Amniotic stem cell (primary cell): ENCODE data around the gene BTNL8.
"Not testable (repeated sequence)": the region's sequence is repeated elsewhere in the genome, so short reads cannot be mapped to it uniquely, and the experiment has no call there.

Source experiments
- DNase-seq: peaks from one replicate; lab custom pipeline; 2025; lab: John Stamatoyannopoulos, UW

Gene BTNL8

GRCh38 chr5:180874804-180875582 lies 24.0 kb upstream of the BTNL8 start:
- no peak for DNase-seq

- no peak for DNase-seq
Observed at GRCh38 chr5:180875860-180876426, 23.0 kb upstream of the BTNL8 start.

DNA sequence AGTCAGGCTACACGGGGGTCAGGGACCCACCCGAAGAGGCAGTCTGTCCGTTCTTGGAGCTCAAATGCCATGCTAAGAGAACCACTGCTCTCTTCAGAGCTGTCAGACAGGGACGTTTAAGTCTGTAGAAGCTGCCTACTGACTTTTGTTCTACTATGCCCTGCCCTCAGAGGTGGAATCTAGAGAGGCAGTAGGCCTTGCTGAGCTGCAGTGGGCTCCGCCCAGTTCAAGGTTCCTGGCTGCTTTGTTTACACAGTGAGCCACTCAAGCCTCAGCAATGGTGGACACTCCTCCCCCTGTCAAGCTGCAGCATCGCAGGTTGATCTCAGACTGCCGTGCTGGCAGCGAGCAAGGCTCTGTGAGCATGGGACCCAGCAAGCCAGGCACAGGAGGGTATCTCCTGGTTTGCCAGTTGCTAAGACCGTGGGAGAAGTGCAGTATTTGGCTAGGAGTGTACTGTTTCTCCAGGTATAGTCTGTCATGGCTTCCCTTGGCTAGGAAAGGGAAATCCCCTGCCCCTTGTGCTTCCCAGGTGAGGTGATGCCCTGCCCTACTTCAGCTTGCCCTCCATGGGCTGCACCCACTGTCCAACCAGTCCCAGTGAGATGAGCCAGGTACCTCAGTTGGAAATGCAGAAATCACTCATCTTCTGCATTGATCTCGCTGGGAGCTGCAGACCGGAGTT lies 13.0 kb upstream of the BTNL8 start:
- DNase-seq: not testable (repeated sequence)

DNA sequence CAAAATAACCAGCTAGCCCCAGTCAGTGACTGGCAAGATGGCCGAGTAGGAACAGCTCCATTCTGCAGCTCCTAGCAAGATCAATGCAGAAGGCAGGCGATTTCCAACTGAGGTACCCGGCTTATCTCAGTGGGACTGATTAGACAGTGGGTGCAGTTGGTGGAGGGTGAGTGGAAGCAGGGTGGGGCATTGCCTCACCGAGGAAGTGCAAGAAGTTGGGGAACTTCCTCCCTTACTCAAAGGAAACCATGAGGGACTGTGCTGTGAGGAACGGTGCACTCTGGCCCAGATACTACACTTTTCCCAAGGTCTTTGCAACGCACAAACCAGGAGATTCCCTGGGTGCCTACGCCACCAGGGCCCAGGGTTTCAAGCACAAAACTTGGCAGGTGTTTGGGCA lies 9.6 kb upstream of the BTNL8 start:
- no peak for DNase-seq

- DNase-seq: not testable (repeated sequence)
Observed at GRCh38 chr5:180895330-180895729, 3.6 kb upstream of the BTNL8 start.

DNA sequence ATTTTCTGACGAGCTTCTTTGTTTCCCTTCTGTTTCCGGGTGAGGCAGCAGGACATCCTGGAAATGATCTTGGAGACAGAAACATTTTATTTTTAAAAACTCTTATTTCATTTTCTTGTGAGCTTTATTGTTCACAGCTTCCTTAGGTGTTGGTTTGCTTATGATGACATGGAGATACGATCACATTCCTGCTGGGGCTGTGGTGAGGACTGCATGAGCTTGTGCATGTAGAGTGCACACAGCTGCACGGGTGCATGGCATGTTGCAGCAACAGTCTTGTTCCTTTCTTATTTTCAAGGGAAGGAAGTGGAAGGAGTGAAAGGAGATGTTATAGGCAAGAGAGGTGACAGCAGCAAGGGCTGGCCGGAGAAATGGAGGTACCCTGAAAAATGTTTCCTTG lies 1.2 kb downstream of the BTNL8 start:
- no peak for DNase-seq

DNA sequence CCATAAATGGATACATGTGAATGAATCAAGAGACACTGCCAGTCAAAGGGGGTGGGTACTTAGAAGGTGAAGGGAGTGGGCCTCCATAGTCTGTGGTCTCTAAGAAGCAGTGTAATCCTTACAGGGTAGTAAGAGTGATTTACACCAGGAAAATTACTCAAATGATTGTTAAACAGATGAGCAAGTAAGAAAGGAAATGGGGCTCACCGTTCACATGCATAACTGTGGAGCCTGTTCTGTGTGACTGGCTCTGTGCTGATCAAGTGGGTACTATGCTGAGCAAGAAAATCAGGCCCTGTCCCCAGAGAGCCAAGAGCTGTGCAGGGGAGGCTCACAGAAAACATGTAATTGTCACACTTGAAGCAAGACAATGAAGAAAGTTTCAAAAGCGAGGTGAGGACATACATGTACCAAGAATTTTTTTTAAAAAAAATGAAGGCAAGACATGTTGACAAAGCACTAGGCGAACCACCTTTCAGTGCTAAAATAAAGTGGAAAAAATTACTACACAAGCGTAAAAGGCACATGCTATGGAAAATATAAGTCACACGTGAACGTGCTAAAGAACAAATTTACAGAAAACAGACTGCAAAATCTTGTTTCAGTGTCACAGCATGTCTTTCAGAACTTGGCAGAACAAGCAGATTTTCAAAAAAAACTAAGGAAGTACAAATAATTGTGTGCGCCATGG lies 2.5 kb downstream of the BTNL8 start:
- DNase-seq: no peak

DNA sequence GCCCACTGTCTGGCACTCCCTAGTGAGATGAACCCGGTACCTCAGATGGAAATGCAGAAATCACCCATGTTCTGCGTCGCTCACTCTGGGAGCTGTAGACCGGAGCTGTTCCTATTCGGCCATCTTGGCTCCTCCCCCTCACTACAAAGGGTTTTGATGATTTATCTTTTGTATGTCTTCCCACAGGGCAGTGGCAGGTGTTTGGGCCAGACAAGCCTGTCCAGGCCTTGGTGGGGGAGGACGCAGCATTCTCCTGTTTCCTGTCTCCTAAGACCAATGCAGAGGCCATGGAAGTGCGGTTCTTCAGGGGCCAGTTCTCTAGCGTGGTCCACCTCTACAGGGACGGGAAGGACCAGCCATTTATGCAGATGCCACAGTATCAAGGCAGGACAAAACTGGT lies 9.4 kb downstream of the BTNL8 start:
- no peak for DNase-seq

- no peak for DNase-seq
Observed at GRCh38 chr5:180908998-180909731, 10.2 kb downstream of the BTNL8 start.

DNA sequence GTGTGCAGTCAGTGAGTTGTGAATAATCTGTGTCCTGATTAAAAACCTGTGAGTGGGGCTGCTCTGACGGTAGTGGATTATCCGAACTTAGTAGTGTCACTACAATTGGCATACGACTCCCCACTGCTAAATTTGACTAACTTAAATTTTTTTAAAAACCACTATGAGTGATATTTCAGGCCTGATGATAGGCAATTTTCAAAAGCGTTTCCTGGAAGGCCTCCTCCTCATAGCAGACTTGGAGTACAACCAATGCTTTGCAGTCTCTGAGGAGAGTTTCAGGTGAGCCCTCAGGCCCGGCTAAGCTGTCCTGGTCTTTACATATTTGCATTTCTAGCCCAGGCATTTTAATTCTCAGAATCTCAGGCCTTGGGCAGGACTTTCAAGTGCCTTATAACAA lies 10.8 kb downstream of the BTNL8 start:
- no peak for DNase-seq

DNA sequence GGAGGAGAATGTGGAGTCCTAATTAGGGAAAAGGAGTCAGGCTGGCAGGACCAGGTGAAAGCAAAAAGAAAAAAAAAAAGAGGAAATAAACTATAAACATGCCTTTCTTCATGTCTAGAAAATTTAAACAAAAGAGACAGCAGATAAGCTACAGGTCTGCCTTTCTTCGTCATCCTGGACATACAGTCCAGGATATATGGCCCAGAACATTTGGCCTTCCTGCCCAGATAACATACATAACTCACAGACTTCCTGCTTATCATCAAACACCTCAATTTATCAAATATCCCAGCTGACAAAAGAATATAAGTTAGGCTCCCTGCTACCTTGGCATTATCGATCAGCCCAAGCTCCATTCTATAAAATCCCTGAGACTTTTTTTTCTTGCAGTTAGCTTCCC lies 11.2 kb downstream of the BTNL8 start:
- no peak for DNase-seq

GRCh38 chr5:180910735-180911134 lies 11.8 kb downstream of the BTNL8 start:
- DNase-seq: no peak

GRCh38 chr5:180914646-180915045 lies 15.7 kb downstream of the BTNL8 start:
- DNase-seq: no peak

DNA sequence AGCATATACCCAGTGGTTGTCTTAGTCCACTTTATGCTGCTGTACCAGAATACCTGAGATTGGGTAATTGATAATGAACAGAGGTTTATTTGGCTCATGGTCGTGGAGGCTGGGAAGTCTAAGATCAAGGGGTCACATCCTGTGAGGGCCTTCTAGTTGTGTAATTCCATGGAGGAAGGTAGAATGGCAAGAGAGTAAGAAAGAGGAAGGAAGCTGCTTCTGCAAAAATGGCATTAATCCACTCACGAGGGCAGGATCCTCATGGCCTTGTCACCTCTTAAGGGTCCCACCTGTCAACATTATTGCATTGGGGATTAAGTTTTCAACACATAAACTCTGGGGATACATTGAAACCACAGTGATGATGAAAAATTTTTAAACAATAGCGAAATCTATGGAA lies 17.0 kb downstream of the BTNL8 start:
- DNase-seq: no peak

DNA sequence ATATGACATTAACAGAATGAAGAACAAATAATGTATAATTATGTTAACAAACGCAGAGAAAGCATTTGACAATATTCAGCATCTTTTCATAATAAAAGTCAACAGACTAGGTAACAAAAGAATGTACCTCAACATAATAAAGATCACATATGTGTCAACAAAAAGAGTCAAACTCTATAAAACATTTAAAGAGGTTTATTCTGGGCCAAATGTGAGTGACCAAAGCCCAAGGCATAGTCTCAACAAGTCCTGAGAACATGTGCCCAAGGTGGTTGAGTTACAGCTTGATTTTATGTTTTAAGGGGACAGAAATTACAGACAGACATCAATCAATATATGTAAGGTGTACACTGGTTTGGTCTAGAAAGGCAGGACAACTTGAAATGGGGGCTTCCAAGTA lies 19.4 kb downstream of the BTNL8 start:
- no peak for DNase-seq

GRCh38 chr5:180920710-180921109 lies 21.8 kb downstream of the BTNL8 start:
- DNase-seq: no peak

GRCh38 chr5:180922932-180923331 lies 24.0 kb downstream of the BTNL8 start:
- no peak for DNase-seq

GRCh38 chr5:180932660-180933059 lies 33.7 kb downstream of the BTNL8 start:
- no peak for DNase-seq

DNA sequence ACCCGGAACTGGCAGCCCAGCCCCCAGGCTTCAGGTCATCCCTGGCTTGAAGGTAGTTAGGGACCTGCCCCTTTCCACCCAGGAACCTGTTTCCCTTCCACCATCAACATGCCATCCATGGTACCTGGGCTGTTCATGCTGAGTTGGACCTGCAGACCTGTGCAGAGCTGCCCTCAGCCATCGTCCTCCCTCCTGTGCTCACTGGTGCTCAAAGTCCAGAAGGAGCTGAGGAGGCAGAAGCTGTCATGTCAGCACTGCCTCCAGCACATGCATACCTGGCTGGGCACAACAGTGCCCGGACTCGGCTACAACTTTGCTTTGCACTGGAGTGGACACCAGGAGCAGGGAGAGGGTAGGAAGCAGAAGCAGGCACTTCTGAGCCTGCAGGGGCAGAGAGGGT lies 36.2 kb downstream of the BTNL8 start:
- no peak for DNase-seq

DNA sequence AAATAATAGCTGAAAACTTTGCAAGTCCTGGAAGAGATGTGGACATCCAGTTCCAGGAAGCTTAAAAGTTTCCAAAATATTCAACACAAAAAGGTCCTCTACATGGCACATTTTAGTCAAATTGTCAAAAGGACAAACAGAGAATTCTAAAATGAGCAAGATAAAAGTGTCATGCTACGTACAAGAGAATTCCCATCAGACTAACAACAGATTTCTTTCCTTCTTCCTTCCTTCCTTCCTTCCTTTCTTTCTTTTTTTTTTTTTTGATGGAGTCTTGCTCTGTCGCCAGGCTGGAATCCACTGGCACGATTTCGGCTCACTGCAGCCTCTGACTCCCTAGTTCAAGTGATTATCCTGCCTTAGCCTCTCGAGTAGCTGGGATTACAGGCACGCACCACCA lies 39.3 kb downstream of the BTNL8 start:
- DNase-seq: no peak

DNA sequence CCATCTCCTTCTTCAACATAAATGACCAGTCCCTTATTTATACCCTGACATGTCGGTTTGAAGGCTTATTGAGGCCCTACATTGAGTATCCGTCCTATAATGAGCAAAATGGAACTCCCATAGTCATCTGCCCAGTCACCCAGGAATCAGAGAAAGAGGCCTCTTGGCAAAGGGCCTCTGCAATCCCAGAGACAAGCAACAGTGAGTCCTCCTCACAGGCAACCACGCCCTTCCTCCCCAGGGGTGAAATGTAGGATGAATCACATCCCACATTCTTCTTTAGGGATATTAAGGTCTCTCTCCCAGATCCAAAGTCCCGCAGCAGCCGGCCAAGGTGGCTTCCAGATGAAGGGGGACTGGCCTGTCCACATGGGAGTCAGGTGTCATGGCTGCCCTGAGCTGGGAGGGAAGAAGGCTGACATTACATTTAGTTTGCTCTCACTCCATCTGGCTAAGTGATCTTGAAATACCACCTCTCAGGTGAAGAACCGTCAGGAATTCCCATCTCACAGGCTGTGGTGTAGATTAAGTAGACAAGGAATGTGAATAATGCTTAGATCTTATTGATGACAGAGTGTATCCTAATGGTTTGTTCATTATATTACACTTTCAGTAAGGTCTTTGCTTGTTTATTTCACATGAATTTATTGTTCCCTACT lies 51.5 kb downstream of the BTNL8 start:
- DNase-seq: no peak

DNA sequence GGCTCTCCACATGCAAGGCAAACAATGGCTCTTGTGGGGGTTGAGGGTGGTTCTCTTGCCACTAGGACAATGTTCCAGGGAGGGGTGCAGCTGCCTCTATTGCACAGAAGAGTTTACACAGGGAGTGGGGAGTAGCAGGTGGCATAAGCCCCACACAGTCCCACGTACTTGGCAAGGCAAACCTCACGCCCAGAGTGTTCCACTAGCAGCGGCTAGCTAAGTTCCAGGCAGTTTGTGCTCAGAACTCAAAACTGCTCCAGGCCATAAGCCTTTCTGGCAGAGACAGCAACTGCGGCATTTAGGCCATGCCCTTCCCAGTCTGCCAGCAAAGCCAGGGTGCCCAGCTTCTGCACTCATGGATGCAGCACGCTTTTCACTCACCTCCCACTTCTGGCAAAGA lies 60.7 kb downstream of the BTNL8 start:
- DNase-seq: no peak
